ENCODE data around the gene HDAC5. TPM values are rescaled to one million over a fixed set of nuclear protein-coding genes. Genes with fewer than 3 reads are reported as not detected.

HDAC5 gene
- polyA plus RNA-seq, 3 donors, result 16.1 to 93.6 (median 24.7) TPM

- H3K9me3 Mint-ChIP-seq, result peaks cover 0 to 3% (median 0%) of the 10 kb centered on the region in 7 donors
- peak overlapping the region; percentile 63 for H3K9ac ChIP-seq (ENCODE audit: insufficient read depth, low read length, poor library complexity, severe bottlenecking)
- H2AFZ ChIP-seq (ENCODE audit: insufficient read depth, low read depth, low read length, poor library complexity, severe bottlenecking), result no peak overlapping the region
- H3K4me1 ChIP-seq (ENCODE audit: control insufficient read depth in 1 of 2, insufficient read depth in 2 of 2, low read length in 2 of 2), result peaks cover 48% of the 10 kb centered on the region in 2 donors
- no peaks in the 10 kb centered on the region for H3K9me3 ChIP-seq (replicated peaks in 1 of 2; ENCODE audit: control insufficient read depth in 1 of 2, insufficient read depth in 1 of 2, low read length in 2 of 2)
- H3K79me2 ChIP-seq (ENCODE audit: insufficient read depth, low read length), result peaks cover 9% of the 10 kb centered on the region
- H4K20me1 ChIP-seq (ENCODE audit: insufficient read depth, low read length), result peaks cover 31% of the 10 kb centered on the region
- peaks cover 45% of the 10 kb centered on the region for H3K4me1 Mint-ChIP-seq
- H3K27me3 ChIP-seq (ENCODE audit: control insufficient read depth in 2 of 2, insufficient read depth in 2 of 2, low read length in 2 of 2), result no peaks in the 10 kb centered on the region
- peak overlapping the region; percentile 90 for H3K4me2 ChIP-seq (replicated peaks; ENCODE audit: extremely low read depth, low read length, poor library complexity, severe bottlenecking)
- intact Hi-C loops (cut with micrococcal nuclease), result no loop called here
- WGBS (ENCODE audit: insufficient coverage), result no CpG with 5 or more reads among the region's 2 CpGs
- peak overlapping the region; percentile 82 to 91 for H3K27ac ChIP-seq (ENCODE audit: low read depth in 1 of 2, low read length in 2 of 2)
- no peak for DNase-seq
- H3K4me3 ChIP-seq (replicated peaks in 1 of 3; ENCODE audit: low read depth in 2 of 3, low read length in 3 of 3), result peak overlapping the region in 2 of 3 experiments; percentile 37 to 76
- no peak for TF ChIP-seq CTCF (IDR thresholded peaks at IDR 0.05)
- peaks cover 32 to 34% of the 10 kb centered on the region in 2 donors for H3K36me3 ChIP-seq (replicated peaks in 1 of 2; ENCODE audit: control insufficient read depth in 1 of 2, insufficient read depth in 2 of 2, low read length in 2 of 2)
- H3K4me3 Mint-ChIP-seq, result peak overlapping the region; percentile 75 to 90
- H3K36me3 Mint-ChIP-seq, result peaks cover 27 to 56% of the 10 kb centered on the region in 2 donors
- no peaks in the 10 kb centered on the region for H3K27me3 Mint-ChIP-seq (ENCODE audit: low read depth in 3 of 3)
- peak overlapping the region in 6 of 7 donors; percentile 90 to 95 (median 94) for H3K27ac Mint-ChIP-seq
Measured at GRCh38 chr17:44095388-44095646, 28.1 kb downstream of the HDAC5 start.

GRCh38 chr17:44094701-44095387 lies 28.6 kb downstream of the HDAC5 start:
- H3K4me3 Mint-ChIP-seq, result no peak overlapping the region
- Histone ChIP-seq H2AFZ (ENCODE audit: insufficient read depth, low read depth, low read length, poor library complexity, severe bottlenecking) (no peak overlapping the region), H3K4me2 (replicated peaks; ENCODE audit: extremely low read depth, low read length, poor library complexity, severe bottlenecking) (peak overlapping the region; percentile 90), H3K79me2 (ENCODE audit: insufficient read depth, low read length) (peaks cover 5% of the 10 kb centered on the region), H3K4me1 (ENCODE audit: control insufficient read depth in 1 of 2, insufficient read depth in 2 of 2, low read length in 2 of 2) (peaks cover 48% of the 10 kb centered on the region in 2 donors), H4K20me1 (ENCODE audit: insufficient read depth, low read length) (peaks cover 28% of the 10 kb centered on the region), H3K27me3 (ENCODE audit: control insufficient read depth in 2 of 2, insufficient read depth in 2 of 2, low read length in 2 of 2) (no peaks in the 10 kb centered on the region), H3K27ac (ENCODE audit: low read depth in 1 of 2, low read length in 2 of 2) (peak overlapping the region; percentile 82 to 91), H3K36me3 (replicated peaks in 1 of 2; ENCODE audit: control insufficient read depth in 1 of 2, insufficient read depth in 2 of 2, low read length in 2 of 2) (peaks cover 32 to 34% of the 10 kb centered on the region in 2 donors), H3K9ac (ENCODE audit: insufficient read depth, low read length, poor library complexity, severe bottlenecking) (no peak overlapping the region), H3K9me3 (replicated peaks in 1 of 2; ENCODE audit: control insufficient read depth in 1 of 2, insufficient read depth in 1 of 2, low read length in 2 of 2) (no peaks in the 10 kb centered on the region), H3K4me3 (replicated peaks in 1 of 3; ENCODE audit: low read depth in 2 of 3, low read length in 3 of 3) (peak overlapping the region in 1 of 3 experiments; percentile 76)
- 100% methylated on average over 3 of the region's 8 CpGs for WGBS (ENCODE audit: insufficient coverage)
- peaks cover 24 to 53% of the 10 kb centered on the region in 2 donors for H3K36me3 Mint-ChIP-seq
- no peak for DNase-seq
- H3K9me3 Mint-ChIP-seq, result peaks cover 0 to 3% (median 0%) of the 10 kb centered on the region in 7 donors
- peak overlapping the region in 2 of 7 donors; percentile 94 for H3K27ac Mint-ChIP-seq
- intact Hi-C loops (cut with micrococcal nuclease), result no loop called here
- peaks cover 45% of the 10 kb centered on the region for H3K4me1 Mint-ChIP-seq
- H3K27me3 Mint-ChIP-seq (ENCODE audit: low read depth in 3 of 3), result no peaks in the 10 kb centered on the region
- no peak for TF ChIP-seq CTCF (IDR thresholded peaks at IDR 0.05)

All from CD14-positive monocyte (primary cell).